ENCODE data around the gene CAMTA2. TPM values are rescaled to one million over a fixed set of nuclear protein-coding genes. Genes with fewer than 3 reads are reported as not detected.

CAMTA2 gene
- total RNA-seq, 1 experiment from 2014 or later, result 21.4 TPM

GRCh38 chr17:4969047-4969550 is 18.4 kb downstream of the CAMTA2 start:
- Mint-ChIP-seq H3K9me3 (ENCODE audit: low read depth, unreplicated experiment) (no peaks in the 10 kb centered on the region), H3K4me1 (ENCODE audit: low read depth, unreplicated experiment) (no peaks in the 10 kb centered on the region), H3K27me3 (ENCODE audit: unreplicated experiment) (no peaks in the 10 kb centered on the region), H3K27ac (ENCODE audit: unreplicated experiment) (no peak overlapping the region), H3K36me3 (ENCODE audit: insufficient read depth, unreplicated experiment) (peaks cover 20% of the 10 kb centered on the region), H3K4me3 (ENCODE audit: low read depth, unreplicated experiment) (no peak overlapping the region)
- no TSS peak for BruUV-seq (replicated peaks)
- CTCF ChIA-PET, result no interaction called here
- intact Hi-C loops (cut with micrococcal nuclease; ENCODE audit: unreplicated experiment), result no loop called here
- no peak for DNase-seq
- no peak for TF ChIP-seq CTCF (IDR thresholded peaks at IDR 0.05; ENCODE audit: unreplicated experiment)

GRCh38 chr17:4968486-4969046 is 18.9 kb downstream of the CAMTA2 start:
- H3K27me3 Mint-ChIP-seq (ENCODE audit: unreplicated experiment), result no peaks in the 10 kb centered on the region
- H3K9me3 Mint-ChIP-seq (ENCODE audit: low read depth, unreplicated experiment), result no peaks in the 10 kb centered on the region
- DNase-seq, result no peak
- H3K36me3 Mint-ChIP-seq (ENCODE audit: insufficient read depth, unreplicated experiment), result peaks cover 20% of the 10 kb centered on the region
- BruUV-seq (replicated peaks), result no TSS peak
- H3K4me3 Mint-ChIP-seq (ENCODE audit: low read depth, unreplicated experiment), result no peak overlapping the region
- intact Hi-C loops (cut with micrococcal nuclease; ENCODE audit: unreplicated experiment), result no loop called here
- H3K27ac Mint-ChIP-seq (ENCODE audit: unreplicated experiment), result no peak overlapping the region
- CTCF ChIA-PET, result interaction anchor here (2.5 kb wide), 1 partner anchor 28 kb away, joined by 10 read pairs; the partner anchor contains the start of genes RNF167 and SLC25A11
- no peaks in the 10 kb centered on the region for H3K4me1 Mint-ChIP-seq (ENCODE audit: low read depth, unreplicated experiment)
- TF ChIP-seq CTCF (IDR thresholded peaks at IDR 0.05; ENCODE audit: unreplicated experiment), result no peak

GRCh38 chr17:4967539-4968485 is 19.7 kb downstream of the CAMTA2 start, which contains the start of gene SPAG7:
TSS of gene SPAG7 (minus strand) at chr17:4967817. CDS start at chr17:4967804, 13 bp downstream.
- Mint-ChIP-seq H3K36me3 (ENCODE audit: insufficient read depth, unreplicated experiment) (peaks cover 20% of the 10 kb centered on the region), H3K4me1 (ENCODE audit: low read depth, unreplicated experiment) (no peaks in the 10 kb centered on the region), H3K27me3 (ENCODE audit: unreplicated experiment) (no peaks in the 10 kb centered on the region), H3K4me3 (ENCODE audit: low read depth, unreplicated experiment) (no peak within 1 kb of the TSS), H3K27ac (ENCODE audit: unreplicated experiment) (no peak within 1 kb of the TSS), H3K9me3 (ENCODE audit: low read depth, unreplicated experiment) (no peaks in the 10 kb centered on the region)
- TSS peak; percentile 78 for BruUV-seq (replicated peaks)
- intact Hi-C loops (cut with micrococcal nuclease; ENCODE audit: unreplicated experiment), result no loop called here
- DNase-seq, result peak; percentile 91
- TF ChIP-seq CTCF (IDR thresholded peaks at IDR 0.05; ENCODE audit: unreplicated experiment), result no peak
- CTCF ChIA-PET, result interaction anchor here (0.8 to 2.5 kb wide), 9 partner anchors 13 to 295 kb away, joined by 3 to 11 read pairs (median 4); partner anchors contain the start of genes CAMTA2, RNF167, SLC25A11 and ZNF594

- CTCF ChIA-PET, result interaction anchor here (0.5 to 2.5 kb wide), 10 partner anchors 14 to 296 kb away, joined by 3 to 11 read pairs (median 4); partner anchors contain the start of genes CAMTA2, RNF167, SLC25A11 and ZNF594
- TSS peak; percentile 73 for BruUV-seq (replicated peaks)
- Mint-ChIP-seq H3K27ac (ENCODE audit: unreplicated experiment) (no peak overlapping the region), H3K4me3 (ENCODE audit: low read depth, unreplicated experiment) (no peak overlapping the region), H3K27me3 (ENCODE audit: unreplicated experiment) (no peaks in the 10 kb centered on the region), H3K4me1 (ENCODE audit: low read depth, unreplicated experiment) (no peaks in the 10 kb centered on the region), H3K9me3 (ENCODE audit: low read depth, unreplicated experiment) (no peaks in the 10 kb centered on the region), H3K36me3 (ENCODE audit: insufficient read depth, unreplicated experiment) (peaks cover 20% of the 10 kb centered on the region)
- TF ChIP-seq CTCF (IDR thresholded peaks at IDR 0.05; ENCODE audit: unreplicated experiment), result no peak
- intact Hi-C loops (cut with micrococcal nuclease; ENCODE audit: unreplicated experiment), result no loop called here
- peak; percentile 95 for DNase-seq
Observed at GRCh38 chr17:4966844-4967538, 20.5 kb downstream of the CAMTA2 start.
